ENCODE measurements around the gene DMD.

DMD gene

DNA sequence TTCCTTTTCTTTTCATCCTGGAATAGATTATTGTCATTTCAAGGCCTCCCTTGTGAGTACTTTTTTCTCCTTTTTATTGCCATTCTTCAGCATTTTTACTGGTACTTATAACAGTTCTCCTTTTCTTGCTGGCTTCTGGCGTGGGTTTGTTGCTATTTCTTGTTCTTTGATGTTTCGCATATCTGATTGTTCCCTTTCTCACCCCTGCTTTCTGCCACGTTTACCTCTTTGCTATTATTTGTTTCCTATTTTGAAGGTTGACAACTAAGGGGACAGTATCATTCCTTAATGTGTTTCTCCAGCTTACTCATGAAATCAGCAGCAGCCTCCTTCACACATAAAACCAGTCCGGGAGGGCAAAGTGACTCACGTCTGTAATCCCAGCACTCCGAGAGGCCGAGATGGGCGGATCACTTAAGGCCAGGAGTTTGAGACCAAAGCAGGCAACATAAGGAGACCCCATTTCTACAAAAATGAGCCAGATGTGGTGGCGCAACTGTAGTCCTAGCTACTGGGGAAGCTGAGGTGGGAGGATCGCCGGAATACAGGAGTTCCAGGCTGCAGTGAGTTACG lies 72.6 kb downstream of the DMD start:
- TF ChIP-seq, protein P1, sequence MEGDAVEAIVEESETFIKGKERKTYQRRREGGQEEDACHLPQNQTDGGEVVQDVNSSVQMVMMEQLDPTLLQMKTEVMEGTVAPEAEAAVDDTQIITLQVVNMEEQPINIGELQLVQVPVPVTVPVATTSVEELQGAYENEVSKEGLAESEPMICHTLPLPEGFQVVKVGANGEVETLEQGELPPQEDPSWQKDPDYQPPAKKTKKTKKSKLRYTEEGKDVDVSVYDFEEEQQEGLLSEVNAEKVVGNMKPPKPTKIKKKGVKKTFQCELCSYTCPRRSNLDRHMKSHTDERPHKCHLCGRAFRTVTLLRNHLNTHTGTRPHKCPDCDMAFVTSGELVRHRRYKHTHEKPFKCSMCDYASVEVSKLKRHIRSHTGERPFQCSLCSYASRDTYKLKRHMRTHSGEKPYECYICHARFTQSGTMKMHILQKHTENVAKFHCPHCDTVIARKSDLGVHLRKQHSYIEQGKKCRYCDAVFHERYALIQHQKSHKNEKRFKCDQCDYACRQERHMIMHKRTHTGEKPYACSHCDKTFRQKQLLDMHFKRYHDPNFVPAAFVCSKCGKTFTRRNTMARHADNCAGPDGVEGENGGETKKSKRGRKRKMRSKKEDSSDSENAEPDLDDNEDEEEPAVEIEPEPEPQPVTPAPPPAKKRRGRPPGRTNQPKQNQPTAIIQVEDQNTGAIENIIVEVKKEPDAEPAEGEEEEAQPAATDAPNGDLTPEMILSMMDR (IDR thresholded peaks at IDR 0.05; ENCODE audit: low read depth, low read length) = no peak
- DNase-seq (ENCODE audit: low read depth in 2 of 2) = peak in 1 of 2 donors; percentile 51
- H3K4me3 ChIP-seq (replicated peaks in 1 of 2; ENCODE audit: low read depth in 2 of 2, low read length in 2 of 2) = no peak overlapping the region

DNA sequence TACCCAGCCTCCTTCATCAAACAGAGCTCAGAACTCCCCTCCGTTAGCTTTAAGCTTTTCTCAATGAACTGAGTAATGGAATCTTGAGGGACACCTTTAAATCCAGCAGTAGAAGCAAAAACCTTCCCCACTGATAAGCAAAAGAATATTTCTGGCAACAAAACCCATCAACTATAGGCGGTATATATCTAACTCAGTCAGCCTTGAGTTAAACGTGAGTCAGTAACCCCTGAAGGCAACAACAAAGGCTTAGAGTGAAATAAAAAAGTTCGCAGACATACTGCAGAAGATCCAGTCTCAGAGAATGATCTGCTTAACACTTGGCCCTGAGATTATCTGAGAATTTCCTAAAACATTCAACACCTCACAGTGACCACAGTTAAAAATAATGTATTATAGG lies 77.2 kb downstream of the DMD start:
- DNase-seq (ENCODE audit: low read depth in 2 of 2) = no peak
- TF ChIP-seq, protein P1 (IDR thresholded peaks at IDR 0.05; ENCODE audit: low read depth, low read length) = no peak
- no peak overlapping the region for H3K4me3 ChIP-seq (replicated peaks in 1 of 2; ENCODE audit: low read depth in 2 of 2, low read length in 2 of 2)

DNA sequence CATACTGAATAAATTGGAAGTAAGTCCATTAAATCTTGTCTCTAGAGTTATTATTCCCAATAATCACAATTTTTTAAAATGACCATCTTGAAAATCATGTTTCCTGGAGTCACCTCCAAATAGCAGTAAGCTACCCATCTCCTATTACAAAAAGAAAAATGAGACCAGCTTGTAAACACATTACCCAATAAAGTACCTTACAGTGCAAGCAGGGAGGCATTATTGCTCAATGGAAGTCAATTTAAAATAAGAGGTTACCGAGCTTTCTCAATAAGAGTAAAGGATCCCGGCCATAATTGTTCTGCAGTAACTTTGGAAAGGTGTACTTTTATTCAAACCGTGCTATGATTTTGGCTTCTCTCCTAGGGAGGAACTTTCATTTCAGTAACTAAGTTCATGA lies 78.0 kb downstream of the DMD start:
- no peak overlapping the region for H3K4me3 ChIP-seq (replicated peaks in 1 of 2; ENCODE audit: low read depth in 2 of 2, low read length in 2 of 2)
- TF ChIP-seq, protein P1 (IDR thresholded peaks at IDR 0.05; ENCODE audit: low read depth, low read length) = no peak
- no peak for DNase-seq (ENCODE audit: low read depth in 2 of 2)

DNA sequence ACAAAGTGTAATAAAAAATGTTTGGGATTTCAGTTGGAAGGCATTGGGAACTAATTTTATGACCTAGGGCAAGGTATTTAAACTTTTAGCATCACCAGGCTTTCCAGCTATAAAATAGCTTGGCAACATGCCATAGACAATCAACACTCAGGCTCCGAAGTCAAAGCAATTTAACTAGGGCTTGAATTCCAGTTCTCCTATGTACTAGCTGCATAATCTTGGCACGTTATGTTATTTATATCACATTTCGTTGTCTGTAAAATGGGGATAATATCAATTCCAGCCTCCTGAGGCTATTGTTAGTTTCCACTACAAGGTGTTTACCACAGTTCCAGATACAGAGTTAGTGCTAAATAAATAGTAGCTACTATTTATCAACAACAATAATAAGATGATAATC lies 78.8 kb downstream of the DMD start:
- TF ChIP-seq, protein P1 (IDR thresholded peaks at IDR 0.05; ENCODE audit: low read depth, low read length) = no peak
- DNase-seq (ENCODE audit: low read depth in 2 of 2) = no peak
- no peak overlapping the region for H3K4me3 ChIP-seq (replicated peaks in 1 of 2; ENCODE audit: low read depth in 2 of 2, low read length in 2 of 2)

DNA sequence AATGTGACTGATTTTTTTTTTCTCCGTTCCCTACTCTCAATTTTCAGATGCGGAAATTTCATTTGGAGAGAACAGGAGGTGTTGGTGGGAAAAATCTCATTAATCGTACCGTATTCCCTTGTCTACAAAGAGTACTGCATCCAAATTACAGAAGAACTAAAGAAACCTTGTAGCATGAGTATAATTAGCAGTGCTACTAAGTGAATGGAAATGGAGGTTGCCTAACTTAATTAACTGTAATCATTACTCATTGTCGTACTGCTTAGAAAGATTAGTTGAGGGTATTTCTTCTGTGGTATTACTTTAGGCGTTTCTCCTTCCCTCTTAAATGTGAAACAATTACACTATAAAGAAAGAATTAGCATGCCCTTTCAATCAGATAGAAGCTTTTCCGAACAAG lies 81.7 kb downstream of the DMD start:
- TF ChIP-seq, protein P1 (IDR thresholded peaks at IDR 0.05; ENCODE audit: low read depth, low read length) = no peak
- no peak for DNase-seq (ENCODE audit: low read depth in 2 of 2)
- no peak overlapping the region for H3K4me3 ChIP-seq (replicated peaks in 1 of 2; ENCODE audit: low read depth in 2 of 2, low read length in 2 of 2)

DNA sequence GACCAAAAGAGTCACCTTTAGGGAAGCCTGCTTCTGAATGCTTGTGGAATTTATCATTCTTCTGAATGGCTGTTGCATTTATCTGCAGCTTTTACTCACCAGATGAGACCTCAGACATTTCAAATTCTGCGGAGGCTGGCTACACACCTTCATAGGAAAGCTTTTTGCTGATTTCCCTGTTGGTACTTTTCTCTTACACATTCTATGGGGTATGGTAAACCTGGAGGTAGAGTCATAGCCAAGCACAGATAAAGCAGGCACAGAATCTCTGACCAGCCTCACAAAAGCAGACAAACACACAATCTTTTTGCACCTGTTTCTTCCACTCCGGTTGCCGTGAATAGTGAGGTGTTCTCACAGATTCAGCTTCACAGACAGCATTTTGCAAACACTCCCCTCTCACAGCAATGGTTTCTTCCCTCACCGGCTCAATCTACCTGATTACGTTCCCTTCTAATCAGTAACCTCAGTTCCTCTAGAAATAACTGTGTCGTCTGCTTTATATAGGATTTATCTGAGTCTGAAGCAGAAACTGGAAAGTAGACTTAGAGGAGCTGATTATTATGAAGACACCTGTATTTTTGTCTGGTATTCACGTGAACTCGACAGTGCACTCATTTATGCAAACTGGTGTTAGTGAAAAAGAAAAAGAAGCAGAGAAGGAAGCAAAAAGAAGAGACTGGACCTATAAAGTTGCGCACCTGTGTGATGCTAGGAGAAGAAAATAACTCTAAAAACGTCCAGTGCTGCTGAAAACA lies 83.1 kb downstream of the DMD start:
- no peak for DNase-seq (ENCODE audit: low read depth in 2 of 2)
- H3K4me3 ChIP-seq (replicated peaks in 1 of 2; ENCODE audit: low read depth in 2 of 2, low read length in 2 of 2) = no peak overlapping the region
- TF ChIP-seq, protein P1 (IDR thresholded peaks at IDR 0.05; ENCODE audit: low read depth, low read length) = no peak
